OCI-LY3 (cell line): ENCODE measurements around the gene COLEC11.

Experiments
- EZH2phosphoT487 ChIP-seq: fragments of 200-600 bp; shearing (Covaris generic); IDR thresholded peaks from 2 replicates; pipeline ENCODE4 v1.6.1; 2018; ENCODE audit warnings: antibody characterized with exemption, mixed run types, low read depth
- TF ChIP-seq, protein P1 (sequence below): fragments of 200-600, 300-600 bp; sonication (generic); IDR thresholded peaks from 2 replicates; pipeline ENCODE4 v1.5.1; 2014; ENCODE audit warnings: antibody characterized with exemption, low read length, low read depth

GRCh38 chr2:3612639-3613523 is 18.0 kb downstream of the COLEC11 start:
- TF ChIP-seq, protein P1, sequence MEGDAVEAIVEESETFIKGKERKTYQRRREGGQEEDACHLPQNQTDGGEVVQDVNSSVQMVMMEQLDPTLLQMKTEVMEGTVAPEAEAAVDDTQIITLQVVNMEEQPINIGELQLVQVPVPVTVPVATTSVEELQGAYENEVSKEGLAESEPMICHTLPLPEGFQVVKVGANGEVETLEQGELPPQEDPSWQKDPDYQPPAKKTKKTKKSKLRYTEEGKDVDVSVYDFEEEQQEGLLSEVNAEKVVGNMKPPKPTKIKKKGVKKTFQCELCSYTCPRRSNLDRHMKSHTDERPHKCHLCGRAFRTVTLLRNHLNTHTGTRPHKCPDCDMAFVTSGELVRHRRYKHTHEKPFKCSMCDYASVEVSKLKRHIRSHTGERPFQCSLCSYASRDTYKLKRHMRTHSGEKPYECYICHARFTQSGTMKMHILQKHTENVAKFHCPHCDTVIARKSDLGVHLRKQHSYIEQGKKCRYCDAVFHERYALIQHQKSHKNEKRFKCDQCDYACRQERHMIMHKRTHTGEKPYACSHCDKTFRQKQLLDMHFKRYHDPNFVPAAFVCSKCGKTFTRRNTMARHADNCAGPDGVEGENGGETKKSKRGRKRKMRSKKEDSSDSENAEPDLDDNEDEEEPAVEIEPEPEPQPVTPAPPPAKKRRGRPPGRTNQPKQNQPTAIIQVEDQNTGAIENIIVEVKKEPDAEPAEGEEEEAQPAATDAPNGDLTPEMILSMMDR = no peak
- no peak for TF ChIP-seq EZH2phosphoT487
